ENCODE measurements around the gene LRP3.

DNA sequence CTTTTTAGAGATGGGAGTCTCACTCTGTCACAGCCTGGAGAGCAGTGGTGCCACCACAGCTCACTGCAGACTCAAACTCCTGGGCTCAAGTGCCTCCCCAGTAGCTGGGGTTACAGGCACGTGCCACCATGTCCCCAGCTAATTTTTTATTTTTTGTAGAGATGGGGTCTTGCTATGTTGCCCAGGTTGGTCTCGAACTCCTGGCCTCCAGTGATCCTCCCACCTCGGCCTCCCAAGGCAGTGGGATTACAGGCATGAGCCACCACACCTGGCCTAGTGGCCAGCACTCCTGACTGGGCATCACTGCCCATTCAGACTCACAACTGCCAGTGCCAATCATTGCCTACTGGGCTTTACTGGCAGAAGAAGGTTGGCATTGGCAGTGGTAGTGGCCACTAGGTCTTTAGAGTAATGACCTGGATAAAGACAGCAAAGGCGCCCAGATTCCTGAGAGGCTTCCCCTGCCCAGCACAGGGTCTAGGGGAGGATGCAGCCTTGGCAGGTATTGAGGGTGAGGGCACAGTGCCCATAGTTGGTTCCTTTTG lies 58.4 kb downstream of the LRP3 start:
- TF ChIP-seq CTCF (IDR thresholded peaks at IDR 0.05; ENCODE audit: insufficient read depth, low read depth, low read length) (no peak), EZH2 (IDR thresholded peaks at IDR 0.05; ENCODE audit: insufficient read depth, low read length) (no peak)

All from astrocyte (in vitro differentiated cells and primary cell).